Measurements from ENCODE around the gene CMTM8.

CMTM8 gene

GRCh38 chr3:32256206-32256605 lies 17.7 kb downstream of the CMTM8 start:
- Histone ChIP-seq H3K4me1 (ENCODE audit: insufficient read depth, low read length) (no peaks in the 10 kb centered on the region), H3K9me3 (ENCODE audit: low read length) (no peaks in the 10 kb centered on the region), H3K36me3 (ENCODE audit: insufficient read depth, low read length) (no peaks in the 10 kb centered on the region), H3K4me3 (ENCODE audit: low read depth in 1 of 2, low read length in 2 of 2) (no peak overlapping the region), H3K27ac (ENCODE audit: low read depth, low read length) (no peak overlapping the region), H3K27me3 (ENCODE audit: control insufficient read depth in 1 of 2, insufficient read depth in 2 of 2, low read length in 2 of 2) (no peaks in the 10 kb centered on the region), H3K9ac (ENCODE audit: low read length) (no peak overlapping the region)

GRCh38 chr3:32257042-32257441 lies 18.6 kb downstream of the CMTM8 start:
- Histone ChIP-seq H3K27me3 (ENCODE audit: control insufficient read depth in 1 of 2, insufficient read depth in 2 of 2, low read length in 2 of 2) (no peaks in the 10 kb centered on the region), H3K9me3 (ENCODE audit: low read length) (no peaks in the 10 kb centered on the region), H3K4me1 (ENCODE audit: insufficient read depth, low read length) (no peaks in the 10 kb centered on the region), H3K9ac (ENCODE audit: low read length) (no peak overlapping the region), H3K27ac (ENCODE audit: low read depth, low read length) (no peak overlapping the region), H3K4me3 (ENCODE audit: low read depth in 1 of 2, low read length in 2 of 2) (no peak overlapping the region), H3K36me3 (ENCODE audit: insufficient read depth, low read length) (no peaks in the 10 kb centered on the region)

GRCh38 chr3:32257641-32258438 lies 19.4 kb downstream of the CMTM8 start:
- Histone ChIP-seq H3K4me3 (ENCODE audit: low read depth in 1 of 2, low read length in 2 of 2) (no peak overlapping the region), H3K4me1 (ENCODE audit: insufficient read depth, low read length) (no peaks in the 10 kb centered on the region), H3K36me3 (ENCODE audit: insufficient read depth, low read length) (no peaks in the 10 kb centered on the region), H3K9ac (ENCODE audit: low read length) (no peak overlapping the region), H3K27me3 (ENCODE audit: control insufficient read depth in 1 of 2, insufficient read depth in 2 of 2, low read length in 2 of 2) (no peaks in the 10 kb centered on the region), H3K27ac (ENCODE audit: low read depth, low read length) (no peak overlapping the region), H3K9me3 (ENCODE audit: low read length) (no peaks in the 10 kb centered on the region)

GRCh38 chr3:32258869-32259268 lies 20.4 kb downstream of the CMTM8 start:
- no peaks in the 10 kb centered on the region for H3K9me3 ChIP-seq (ENCODE audit: low read length)
- H3K36me3 ChIP-seq (ENCODE audit: insufficient read depth, low read length) = no peaks in the 10 kb centered on the region
- H3K9ac ChIP-seq (ENCODE audit: low read length) = no peak overlapping the region
- no peak overlapping the region for H3K4me3 ChIP-seq (ENCODE audit: low read depth in 1 of 2, low read length in 2 of 2)
- no peak overlapping the region for H3K27ac ChIP-seq (ENCODE audit: low read depth, low read length)
- H3K4me1 ChIP-seq (ENCODE audit: insufficient read depth, low read length) = no peaks in the 10 kb centered on the region
- H3K27me3 ChIP-seq (ENCODE audit: control insufficient read depth in 1 of 2, insufficient read depth in 2 of 2, low read length in 2 of 2) = no peaks in the 10 kb centered on the region

- Histone ChIP-seq H3K36me3 (ENCODE audit: insufficient read depth, low read length) (no peaks in the 10 kb centered on the region), H3K27ac (ENCODE audit: low read depth, low read length) (no peak overlapping the region), H3K9me3 (ENCODE audit: low read length) (no peaks in the 10 kb centered on the region), H3K27me3 (ENCODE audit: control insufficient read depth in 1 of 2, insufficient read depth in 2 of 2, low read length in 2 of 2) (no peaks in the 10 kb centered on the region), H3K4me3 (ENCODE audit: low read depth in 1 of 2, low read length in 2 of 2) (no peak overlapping the region), H3K9ac (ENCODE audit: low read length) (no peak overlapping the region), H3K4me1 (ENCODE audit: insufficient read depth, low read length) (no peaks in the 10 kb centered on the region)
Measured at GRCh38 chr3:32261545-32261944, 23.1 kb downstream of the CMTM8 start.

- Histone ChIP-seq H3K9me3 (ENCODE audit: low read length) (no peaks in the 10 kb centered on the region), H3K9ac (ENCODE audit: low read length) (no peak overlapping the region), H3K4me1 (ENCODE audit: insufficient read depth, low read length) (no peaks in the 10 kb centered on the region), H3K27me3 (ENCODE audit: control insufficient read depth in 1 of 2, insufficient read depth in 2 of 2, low read length in 2 of 2) (no peaks in the 10 kb centered on the region), H3K4me3 (ENCODE audit: low read depth in 1 of 2, low read length in 2 of 2) (no peak overlapping the region), H3K27ac (ENCODE audit: low read depth, low read length) (no peak overlapping the region), H3K36me3 (ENCODE audit: insufficient read depth, low read length) (no peaks in the 10 kb centered on the region)
Measured at GRCh38 chr3:32262201-32262600, 23.7 kb downstream of the CMTM8 start.

GRCh38 chr3:32274306-32274705 lies 35.8 kb downstream of the CMTM8 start:
- Histone ChIP-seq H3K27me3 (ENCODE audit: control insufficient read depth in 1 of 2, insufficient read depth in 2 of 2, low read length in 2 of 2) (no peaks in the 10 kb centered on the region), H3K4me3 (ENCODE audit: low read depth in 1 of 2, low read length in 2 of 2) (no peak overlapping the region), H3K9me3 (ENCODE audit: low read length) (no peaks in the 10 kb centered on the region), H3K9ac (ENCODE audit: low read length) (no peak overlapping the region), H3K36me3 (ENCODE audit: insufficient read depth, low read length) (no peaks in the 10 kb centered on the region), H3K27ac (ENCODE audit: low read depth, low read length) (no peak overlapping the region), H3K4me1 (ENCODE audit: insufficient read depth, low read length) (no peaks in the 10 kb centered on the region)

GRCh38 chr3:32275506-32275905 lies 37.0 kb downstream of the CMTM8 start:
- Histone ChIP-seq H3K4me3 (ENCODE audit: low read depth in 1 of 2, low read length in 2 of 2) (no peak overlapping the region), H3K27ac (ENCODE audit: low read depth, low read length) (no peak overlapping the region), H3K27me3 (ENCODE audit: control insufficient read depth in 1 of 2, insufficient read depth in 2 of 2, low read length in 2 of 2) (no peaks in the 10 kb centered on the region), H3K9ac (ENCODE audit: low read length) (no peak overlapping the region), H3K4me1 (ENCODE audit: insufficient read depth, low read length) (no peaks in the 10 kb centered on the region), H3K9me3 (ENCODE audit: low read length) (no peaks in the 10 kb centered on the region), H3K36me3 (ENCODE audit: insufficient read depth, low read length) (no peaks in the 10 kb centered on the region)

- no peaks in the 10 kb centered on the region for H3K4me1 ChIP-seq (ENCODE audit: insufficient read depth, low read length)
- no peak overlapping the region for H3K27ac ChIP-seq (ENCODE audit: low read depth, low read length)
- no peaks in the 10 kb centered on the region for H3K27me3 ChIP-seq (ENCODE audit: control insufficient read depth in 1 of 2, insufficient read depth in 2 of 2, low read length in 2 of 2)
- no peaks in the 10 kb centered on the region for H3K9me3 ChIP-seq (ENCODE audit: low read length)
- no peak overlapping the region for H3K9ac ChIP-seq (ENCODE audit: low read length)
- no peaks in the 10 kb centered on the region for H3K36me3 ChIP-seq (ENCODE audit: insufficient read depth, low read length)
- no peak overlapping the region for H3K4me3 ChIP-seq (ENCODE audit: low read depth in 1 of 2, low read length in 2 of 2)
Measured at GRCh38 chr3:32276279-32276841, 37.9 kb downstream of the CMTM8 start.

- no peak overlapping the region for H3K27ac ChIP-seq (ENCODE audit: low read depth, low read length)
- no peaks in the 10 kb centered on the region for H3K27me3 ChIP-seq (ENCODE audit: control insufficient read depth in 1 of 2, insufficient read depth in 2 of 2, low read length in 2 of 2)
- H3K36me3 ChIP-seq (ENCODE audit: insufficient read depth, low read length) = no peaks in the 10 kb centered on the region
- no peak overlapping the region for H3K9ac ChIP-seq (ENCODE audit: low read length)
- no peaks in the 10 kb centered on the region for H3K4me1 ChIP-seq (ENCODE audit: insufficient read depth, low read length)
- no peaks in the 10 kb centered on the region for H3K9me3 ChIP-seq (ENCODE audit: low read length)
- H3K4me3 ChIP-seq (ENCODE audit: low read depth in 1 of 2, low read length in 2 of 2) = no peak overlapping the region
Measured at GRCh38 chr3:32278714-32279113, 40.2 kb downstream of the CMTM8 start.

GRCh38 chr3:32280262-32280910 lies 41.9 kb downstream of the CMTM8 start:
- Histone ChIP-seq H3K27ac (ENCODE audit: low read depth, low read length) (no peak overlapping the region), H3K4me1 (ENCODE audit: insufficient read depth, low read length) (no peaks in the 10 kb centered on the region), H3K9me3 (ENCODE audit: low read length) (no peaks in the 10 kb centered on the region), H3K27me3 (ENCODE audit: control insufficient read depth in 1 of 2, insufficient read depth in 2 of 2, low read length in 2 of 2) (no peaks in the 10 kb centered on the region), H3K4me3 (ENCODE audit: low read depth in 1 of 2, low read length in 2 of 2) (no peak overlapping the region), H3K9ac (ENCODE audit: low read length) (no peak overlapping the region), H3K36me3 (ENCODE audit: insufficient read depth, low read length) (no peaks in the 10 kb centered on the region)

All from muscle layer of colon (tissue), 2 donors.